Sigmoid colon (tissue), 4 donors: ENCODE measurements around the gene CTTNBP2NL.

Experiments
- POLR2AphosphoS5 ChIP-seq, 4 donors: sonication (generic); formaldehyde crosslinking; IDR thresholded peaks; one replicate each; pipeline ENCODE4 v1.6.1; 2017; ENCODE audit warnings: antibody characterized with exemption in 4 of 4
- TF ChIP-seq, protein P1 (sequence below), 4 experiments: fragments of 450-650 bp in 3 of 4; fragments of 200-600 bp in 1 of 4; IDR thresholded peaks; one replicate each; pipeline ENCODE4 v1.5.1; 2016 to 2019; ENCODE audit warnings: antibody characterized with exemption in 4 of 4, mild to moderate bottlenecking in 3 of 4, moderate library complexity in 2 of 4

- TF ChIP-seq POLR2AphosphoS5 (IDR thresholded peaks at IDR 0.05), result no peak
- TF ChIP-seq, protein P1, sequence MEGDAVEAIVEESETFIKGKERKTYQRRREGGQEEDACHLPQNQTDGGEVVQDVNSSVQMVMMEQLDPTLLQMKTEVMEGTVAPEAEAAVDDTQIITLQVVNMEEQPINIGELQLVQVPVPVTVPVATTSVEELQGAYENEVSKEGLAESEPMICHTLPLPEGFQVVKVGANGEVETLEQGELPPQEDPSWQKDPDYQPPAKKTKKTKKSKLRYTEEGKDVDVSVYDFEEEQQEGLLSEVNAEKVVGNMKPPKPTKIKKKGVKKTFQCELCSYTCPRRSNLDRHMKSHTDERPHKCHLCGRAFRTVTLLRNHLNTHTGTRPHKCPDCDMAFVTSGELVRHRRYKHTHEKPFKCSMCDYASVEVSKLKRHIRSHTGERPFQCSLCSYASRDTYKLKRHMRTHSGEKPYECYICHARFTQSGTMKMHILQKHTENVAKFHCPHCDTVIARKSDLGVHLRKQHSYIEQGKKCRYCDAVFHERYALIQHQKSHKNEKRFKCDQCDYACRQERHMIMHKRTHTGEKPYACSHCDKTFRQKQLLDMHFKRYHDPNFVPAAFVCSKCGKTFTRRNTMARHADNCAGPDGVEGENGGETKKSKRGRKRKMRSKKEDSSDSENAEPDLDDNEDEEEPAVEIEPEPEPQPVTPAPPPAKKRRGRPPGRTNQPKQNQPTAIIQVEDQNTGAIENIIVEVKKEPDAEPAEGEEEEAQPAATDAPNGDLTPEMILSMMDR (IDR thresholded peaks at IDR 0.05), result no peak
Measured at GRCh38 chr1:112386024-112386723, 9.8 kb upstream of the CTTNBP2NL start.
